22Rv1 (cell line): Measurements from ENCODE around the gene SLC38A10.

Experiments
- H3K27ac ChIP-seq: fragments of 450-650 bp; 2 replicates; pipeline ENCODE4 v1.5.1; 2017
- CTCF ChIP-seq: fragments of 450-650 bp; IDR thresholded peaks from 2 replicates; pipeline ENCODE4 v1.5.1; 2017; ENCODE audit warnings: mild to moderate bottlenecking
- ZFX ChIP-seq: fragments of 450-650 bp; IDR thresholded peaks from 2 replicates; pipeline ENCODE4 v1.6.1; 2017; ENCODE audit warnings: antibody characterized with exemption, borderline replicate concordance

Gene SLC38A10

GRCh38 chr17:81263371-81264181 lies 31.5 kb downstream of the SLC38A10 start:
- no peak for TF ChIP-seq CTCF
- no peak for TF ChIP-seq ZFX
- no peak overlapping the region for H3K27ac ChIP-seq

- no peak for TF ChIP-seq ZFX
- H3K27ac ChIP-seq: no peak overlapping the region
Observed at GRCh38 chr17:81261582-81262336, 33.3 kb downstream of the SLC38A10 start.

GRCh38 chr17:81261096-81261495 lies 34.0 kb downstream of the SLC38A10 start:
- TF ChIP-seq ZFX (no peak), CTCF (no peak)
- no peak overlapping the region for H3K27ac ChIP-seq

GRCh38 chr17:81260641-81261040 lies 34.5 kb downstream of the SLC38A10 start:
- H3K27ac ChIP-seq: no peak overlapping the region
- no peak for TF ChIP-seq ZFX
- TF ChIP-seq CTCF: no peak

GRCh38 chr17:81260171-81260570 lies 34.9 kb downstream of the SLC38A10 start:
- no peak overlapping the region for H3K27ac ChIP-seq
- TF ChIP-seq CTCF (no peak), ZFX (no peak)

- H3K27ac ChIP-seq: no peak overlapping the region
- TF ChIP-seq CTCF (no peak), ZFX (no peak)
Observed at GRCh38 chr17:81259058-81259605, 36.0 kb downstream of the SLC38A10 start.

- no peak for TF ChIP-seq ZFX
- no peak for TF ChIP-seq CTCF
- H3K27ac ChIP-seq: no peak overlapping the region
Observed at GRCh38 chr17:81258292-81258691, 36.8 kb downstream of the SLC38A10 start.
